GM21786 (cell line): ENCODE data around the gene CLIP2.
"Not testable (repeated sequence)": the region's sequence is repeated elsewhere in the genome, so short reads cannot be mapped to it uniquely, and the experiment has no call there.

Experiments used
- ATAC-seq: cut with Tn5 transposase; IDR thresholded peaks from one replicate; pipeline ENCODE4 v1.9.1; 2021; ENCODE audit not compliant: unreplicated experiment

CLIP2 gene

DNA sequence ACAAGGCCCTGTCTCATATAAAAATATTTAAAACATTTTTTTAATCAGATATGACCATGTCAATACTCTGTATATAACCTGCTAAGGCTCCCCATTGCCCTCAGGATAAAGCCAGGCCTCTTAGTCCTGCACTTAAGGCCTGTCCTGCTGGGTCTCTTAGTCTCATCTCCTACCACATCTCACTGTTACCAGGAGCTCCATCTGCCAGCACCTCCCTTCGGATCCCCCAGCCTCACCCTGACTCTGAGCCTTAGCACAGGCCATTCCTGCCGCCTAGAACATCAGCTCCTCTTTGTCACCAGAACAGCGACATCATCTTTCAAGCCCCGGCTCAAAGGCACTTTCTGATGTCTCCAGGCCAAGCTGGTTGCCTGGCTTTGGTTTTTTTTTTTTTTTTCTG is 138.8 kb downstream of the CLIP2 start:
- ATAC-seq: no peak

DNA sequence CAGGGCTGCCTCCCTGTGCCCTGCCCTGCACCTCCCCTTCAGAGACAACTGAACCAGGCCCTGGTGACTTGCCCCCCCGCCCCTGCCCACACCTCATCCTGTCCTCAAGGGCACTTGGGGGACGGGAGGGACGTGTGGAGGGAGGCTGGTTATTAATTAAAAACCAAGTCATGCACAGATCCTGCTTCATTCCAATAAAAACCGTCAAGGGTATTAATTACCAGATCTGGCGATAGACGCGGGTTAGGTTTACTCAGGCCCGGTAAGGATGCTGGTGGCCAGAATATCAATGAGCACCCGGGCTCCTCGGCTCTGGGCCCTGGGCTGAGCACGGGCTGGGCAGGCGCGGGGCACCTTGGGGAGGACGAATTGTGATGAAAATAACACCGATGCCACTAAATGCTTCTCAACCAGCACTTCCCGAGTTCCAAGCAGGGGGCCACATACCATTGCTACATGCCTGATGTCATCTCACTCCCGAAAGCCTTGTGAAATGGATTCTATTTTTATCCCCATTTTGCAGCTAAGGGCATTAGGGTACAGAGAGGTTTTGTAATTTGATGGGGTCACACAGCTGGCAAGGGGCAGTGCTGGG is 140.0 kb downstream of the CLIP2 start:
- ATAC-seq: no peak

GRCh38 chr7:74430409-74430808 is 141.2 kb downstream of the CLIP2 start:
- ATAC-seq: not testable (repeated sequence)

GRCh38 chr7:74430961-74431466 is 141.8 kb downstream of the CLIP2 start:
- ATAC-seq: no peak

DNA sequence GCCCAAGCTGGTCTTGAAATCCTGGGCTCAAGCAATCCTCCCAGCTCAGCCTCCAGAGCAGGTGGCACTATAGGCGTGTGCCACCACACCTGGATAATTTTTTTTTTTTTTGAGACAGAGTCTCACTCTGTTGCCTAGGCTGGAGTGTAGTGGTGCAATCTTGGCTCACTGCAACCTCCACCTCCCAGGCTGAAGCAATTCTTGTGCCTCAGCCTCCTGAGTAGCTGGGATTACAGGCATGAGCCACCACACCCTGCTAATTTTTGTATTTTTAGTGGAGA is 148.0 kb downstream of the CLIP2 start:
- not testable (repeated sequence) for ATAC-seq

DNA sequence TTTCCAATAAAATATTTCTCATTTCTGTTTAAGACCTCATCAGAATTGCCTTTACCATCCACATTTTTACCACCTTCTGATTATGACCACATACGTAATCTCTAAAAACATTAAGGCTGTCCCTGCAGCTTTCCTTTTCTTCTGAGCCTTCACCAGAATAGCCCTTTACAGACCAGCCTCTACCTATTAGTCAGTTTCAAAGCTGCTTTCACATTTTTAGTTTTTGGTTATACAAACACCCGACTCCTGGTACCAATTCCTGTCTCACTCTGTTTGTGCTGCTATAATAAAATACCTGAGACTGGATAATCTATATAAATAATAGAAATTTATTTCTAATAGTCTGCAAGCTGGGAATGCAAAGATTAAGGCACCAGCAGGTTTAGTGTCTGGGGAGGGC is 149.1 kb downstream of the CLIP2 start:
- ATAC-seq: no peak

DNA sequence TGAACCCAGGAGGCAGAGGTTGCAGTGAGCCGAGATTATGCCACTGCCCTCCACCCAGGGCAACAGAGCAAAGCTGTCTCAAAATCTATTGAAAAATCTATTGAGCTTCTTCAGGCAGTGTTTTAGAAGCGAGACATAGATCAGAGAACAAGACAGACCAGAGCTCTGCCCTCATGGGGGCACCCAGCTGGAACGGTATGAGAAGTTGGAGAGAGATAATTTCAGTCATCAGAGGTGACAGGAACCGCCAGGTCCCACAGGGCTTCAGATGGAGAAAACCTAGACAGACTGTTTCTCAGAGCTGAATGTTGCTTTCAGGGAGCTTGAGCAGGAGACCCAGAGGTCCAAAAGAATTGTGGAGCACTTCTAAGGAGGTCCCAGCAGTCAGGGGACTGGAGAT is 150.3 kb downstream of the CLIP2 start:
- ATAC-seq: no peak

DNA sequence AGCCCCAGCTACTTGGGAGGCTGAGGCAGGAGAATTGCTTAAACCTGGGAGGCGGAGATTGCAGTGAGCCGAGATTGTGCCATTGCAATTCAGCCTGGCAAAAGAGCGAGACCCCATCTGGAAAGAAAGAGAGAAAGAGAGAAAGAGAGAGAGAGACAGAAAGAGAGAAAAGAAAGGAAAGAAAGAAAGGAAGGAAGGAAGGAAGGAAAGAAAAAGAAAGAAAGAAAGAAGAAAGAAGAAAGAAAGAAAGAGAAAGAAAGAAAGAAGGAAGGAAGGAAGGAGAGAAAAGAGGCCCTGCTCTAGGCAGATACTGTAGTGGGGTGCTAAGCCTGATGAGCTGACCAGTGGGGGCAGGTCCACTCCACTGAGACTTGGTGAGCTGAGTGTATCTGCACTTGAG is 150.9 kb downstream of the CLIP2 start:
- ATAC-seq: not testable (repeated sequence)

DNA sequence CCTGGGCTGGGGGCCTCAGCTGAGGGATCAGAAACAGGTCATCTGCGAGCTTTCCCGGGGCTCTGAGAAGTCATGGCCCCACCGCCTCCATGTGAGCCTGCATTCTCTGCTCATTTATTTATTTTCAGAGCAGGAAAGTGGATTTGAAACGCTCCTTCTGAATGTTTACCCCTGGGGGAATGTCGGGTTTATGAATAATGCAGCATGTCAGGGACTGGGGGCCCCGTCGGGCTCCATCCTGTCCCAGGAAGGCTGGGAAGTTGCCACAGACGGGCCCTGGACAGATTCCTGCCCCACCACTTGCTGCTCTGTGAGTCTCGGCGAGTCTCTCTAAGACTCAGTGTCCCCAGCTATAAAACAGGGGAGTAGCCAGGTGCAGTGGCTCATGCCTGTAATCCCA is 152.6 kb downstream of the CLIP2 start:
- no peak for ATAC-seq

- ATAC-seq: no peak
Measured at GRCh38 chr7:74443543-74444247, 154.5 kb downstream of the CLIP2 start.

DNA sequence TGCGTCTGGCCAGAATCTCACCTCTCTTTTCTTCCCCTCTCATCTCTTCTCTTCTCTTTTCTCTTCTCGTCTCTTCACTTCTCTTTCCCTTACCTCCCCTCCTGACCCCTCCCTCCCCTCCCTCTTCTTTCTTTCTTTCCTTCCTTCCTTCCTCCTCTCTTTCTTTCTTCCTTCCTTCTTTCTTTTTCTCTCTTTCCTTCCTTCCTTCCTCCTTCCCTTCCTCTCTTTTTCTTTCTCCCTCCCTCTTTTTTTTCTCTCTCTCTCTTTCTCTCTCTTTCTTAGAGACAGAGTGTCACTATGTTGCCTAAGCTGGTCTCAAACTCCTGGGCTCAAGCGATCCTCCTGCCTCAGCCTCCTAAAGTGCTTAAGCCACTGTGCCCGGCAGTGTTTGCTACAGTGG is 159.9 kb downstream of the CLIP2 start:
- no peak for ATAC-seq

- no peak for ATAC-seq
Measured at GRCh38 chr7:74449809-74450397, 160.7 kb downstream of the CLIP2 start.

DNA sequence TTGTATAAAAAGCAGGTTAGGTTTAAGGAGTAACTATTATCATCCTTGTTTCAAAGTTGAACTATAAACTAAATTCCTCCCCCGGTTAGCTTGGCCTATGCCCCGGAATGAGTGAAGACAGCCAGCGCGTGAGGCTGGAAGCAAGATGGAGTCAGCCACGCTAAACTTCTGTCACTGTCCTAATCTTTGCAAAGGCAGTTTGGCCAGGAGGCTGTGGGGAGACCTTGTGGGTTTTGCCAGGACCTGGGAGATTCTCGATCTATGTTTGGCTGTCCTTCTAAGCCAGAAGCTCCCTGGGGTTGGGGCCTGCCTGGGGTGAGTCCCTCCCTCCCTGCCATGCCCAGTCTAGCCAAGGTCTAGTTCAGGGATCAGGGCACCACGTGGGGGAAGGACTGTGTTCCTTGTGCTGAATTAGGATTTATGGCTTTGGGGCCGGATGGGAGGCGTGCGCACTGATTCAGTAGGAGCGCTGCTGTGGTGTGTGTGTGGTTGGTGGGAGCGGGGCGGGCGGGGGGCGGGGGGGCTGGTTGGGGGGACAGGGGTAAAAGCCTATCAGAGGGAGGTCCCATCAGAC is 163.6 kb downstream of the CLIP2 start:
- no peak for ATAC-seq

- no peak for ATAC-seq
Measured at GRCh38 chr7:74453322-74454011, 164.3 kb downstream of the CLIP2 start, which contains the start of gene GTF2IRD1. Gene GTF2IRD1, plus strand, starts transcription at chr7:74453906. Its CDS starts 54,175 bp downstream, at chr7:74508081.

DNA sequence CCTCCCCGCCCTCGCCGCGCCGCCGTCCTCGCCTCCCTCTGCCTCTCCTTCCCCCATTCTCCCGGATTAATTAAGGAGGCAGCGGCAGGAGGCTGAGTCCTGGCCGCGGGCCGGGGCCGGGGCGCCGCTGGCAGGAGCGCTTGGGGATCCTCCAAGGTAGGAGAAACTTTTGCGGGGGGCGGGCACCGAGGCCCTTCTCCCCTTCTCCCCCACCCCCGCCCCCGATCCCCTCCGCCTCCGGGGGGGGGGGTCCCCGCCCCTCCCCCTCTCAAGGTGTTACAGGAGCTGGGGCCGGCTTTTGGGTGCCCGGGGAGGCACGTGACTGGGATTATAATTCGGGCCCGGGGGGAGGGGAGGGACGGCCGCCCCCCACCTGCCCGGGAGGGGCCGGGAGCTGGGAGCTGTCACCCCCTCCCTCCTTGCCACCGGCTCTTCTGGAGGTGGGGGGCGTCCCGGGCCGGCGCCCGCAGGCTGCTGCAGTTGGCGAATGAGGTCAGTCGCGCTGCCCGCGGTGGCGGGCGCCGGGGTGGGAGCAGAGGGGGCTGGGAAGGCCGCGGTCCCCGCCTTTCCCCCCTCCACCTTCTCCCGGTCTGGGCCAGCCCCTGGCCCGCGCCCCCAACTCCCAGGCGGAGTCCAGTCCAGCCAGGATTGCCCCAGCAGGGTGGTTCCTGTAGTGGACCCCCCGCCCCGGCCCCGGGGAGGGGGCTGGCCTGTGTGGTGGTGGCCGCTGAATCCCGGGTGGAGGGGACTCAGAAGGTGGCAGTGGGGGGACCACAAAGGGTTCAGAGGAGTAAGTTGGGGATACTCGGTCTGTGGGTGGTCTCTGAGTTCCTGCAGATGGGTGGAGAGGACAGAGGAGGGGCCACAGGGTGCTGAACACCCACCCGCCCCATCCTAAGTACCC is 165.1 kb downstream of the CLIP2 start:
- no peak for ATAC-seq

DNA sequence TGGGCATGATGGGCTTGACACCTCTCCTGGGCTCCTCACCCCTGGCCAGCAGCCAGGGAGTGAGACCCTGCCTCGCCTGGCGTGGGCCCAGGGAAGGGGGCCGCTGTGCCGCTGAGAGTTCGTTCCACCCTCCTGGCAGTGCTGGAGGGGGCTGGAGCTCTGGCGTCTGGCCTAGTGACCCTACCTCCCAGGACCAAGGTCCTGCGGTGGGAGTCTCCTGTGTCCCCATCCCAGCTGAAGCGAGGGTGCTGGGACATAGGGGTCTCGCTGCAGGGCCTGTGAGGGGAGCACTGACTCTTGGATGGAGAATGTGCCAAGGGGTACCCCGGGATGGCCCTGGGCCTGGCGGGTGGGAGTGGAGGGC is 165.7 kb downstream of the CLIP2 start:
- no peak for ATAC-seq

DNA sequence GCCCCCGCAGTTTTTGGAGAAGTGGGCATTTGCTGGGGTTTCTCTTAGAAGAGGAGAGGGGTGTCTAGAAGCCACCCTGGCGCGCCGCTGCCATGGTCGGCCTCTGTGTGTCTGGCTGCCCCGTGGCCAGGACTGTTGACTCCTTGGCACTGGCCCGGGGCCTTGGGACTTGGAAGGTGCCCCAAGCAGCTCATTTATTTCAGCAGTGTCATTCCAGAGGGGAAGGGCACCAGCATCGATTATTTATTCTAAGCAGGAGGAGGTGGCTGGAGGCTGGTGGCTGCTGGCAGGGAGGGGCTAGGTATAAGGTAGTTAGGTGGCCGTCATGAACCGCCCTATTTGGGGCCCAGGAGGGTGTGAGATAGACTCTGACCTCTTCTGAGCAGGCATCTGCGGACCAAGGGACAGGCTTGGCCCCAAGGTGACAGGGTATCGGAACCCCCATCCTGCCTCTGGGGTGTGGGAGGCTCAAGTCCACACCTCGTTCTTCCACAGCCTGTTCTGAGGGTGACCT is 166.1 kb downstream of the CLIP2 start:
- no peak for ATAC-seq
